Endothelial cell of hepatic sinusoid (primary cell): Measurements from ENCODE around the gene C1QTNF5.

Experiments used
- in situ Hi-C: cut with HindIII; loops from 2 replicates; pipeline ENCODE4 v1.10.0; 2017; ENCODE audit warnings: low sequenced_read_pairs

C1QTNF5 gene

DNA sequence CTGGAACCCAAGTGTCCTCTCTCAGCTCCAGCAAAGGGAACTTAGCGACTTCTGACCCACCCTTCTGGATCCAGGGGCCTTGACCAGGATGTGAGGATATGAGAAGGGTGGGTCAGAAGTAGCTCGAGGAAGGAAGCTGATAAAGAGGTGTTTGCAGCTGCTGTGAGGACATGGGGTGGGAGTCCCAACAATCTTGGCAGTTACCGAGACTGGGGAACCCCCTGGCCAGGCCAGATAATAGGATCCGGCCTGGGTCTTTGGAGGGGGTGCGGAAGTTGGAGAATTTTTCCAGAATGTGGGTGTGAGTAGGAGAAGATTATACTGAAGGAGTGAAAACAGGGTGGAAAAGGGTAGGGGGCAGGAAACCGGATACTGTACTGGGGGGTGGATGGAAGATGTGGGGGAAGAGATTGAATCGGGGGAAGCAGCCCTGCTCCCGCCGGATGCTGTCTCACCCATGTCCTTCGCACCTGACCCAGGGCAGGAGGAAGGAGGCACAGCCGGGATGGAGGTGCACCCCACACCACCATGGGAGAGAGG, 20.9 kb downstream of the C1QTNF5 start:
- in situ Hi-C loops = no loop called here

DNA sequence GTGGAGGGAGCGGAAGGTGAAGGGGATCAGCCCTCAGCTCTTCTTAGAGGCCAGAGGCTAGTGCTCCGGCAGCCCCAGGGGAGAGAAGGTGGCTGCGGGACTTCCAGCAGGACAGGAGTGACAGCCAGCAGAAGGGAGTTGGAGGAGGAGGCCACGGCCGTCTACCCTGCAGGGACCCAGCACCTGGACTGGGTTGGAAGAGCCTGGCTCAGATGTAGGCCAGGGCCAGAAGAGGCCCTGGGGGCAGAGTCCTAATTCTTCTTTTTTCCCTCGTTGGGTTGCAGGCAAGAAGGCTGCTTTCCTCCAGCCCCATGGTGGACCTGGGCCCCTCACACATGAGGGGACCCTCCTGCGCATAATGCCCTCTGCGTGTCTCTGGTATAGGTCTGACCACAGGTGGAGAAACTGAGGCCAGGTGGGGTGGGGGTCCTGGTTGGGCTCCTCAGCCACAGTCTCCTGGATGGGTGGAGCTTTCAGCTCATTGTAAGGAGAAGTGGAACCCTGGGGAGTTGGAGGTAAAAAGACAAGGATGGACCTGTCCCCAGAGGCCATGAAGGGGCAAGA, 21.5 kb downstream of the C1QTNF5 start:
- in situ Hi-C loops = no loop called here

DNA sequence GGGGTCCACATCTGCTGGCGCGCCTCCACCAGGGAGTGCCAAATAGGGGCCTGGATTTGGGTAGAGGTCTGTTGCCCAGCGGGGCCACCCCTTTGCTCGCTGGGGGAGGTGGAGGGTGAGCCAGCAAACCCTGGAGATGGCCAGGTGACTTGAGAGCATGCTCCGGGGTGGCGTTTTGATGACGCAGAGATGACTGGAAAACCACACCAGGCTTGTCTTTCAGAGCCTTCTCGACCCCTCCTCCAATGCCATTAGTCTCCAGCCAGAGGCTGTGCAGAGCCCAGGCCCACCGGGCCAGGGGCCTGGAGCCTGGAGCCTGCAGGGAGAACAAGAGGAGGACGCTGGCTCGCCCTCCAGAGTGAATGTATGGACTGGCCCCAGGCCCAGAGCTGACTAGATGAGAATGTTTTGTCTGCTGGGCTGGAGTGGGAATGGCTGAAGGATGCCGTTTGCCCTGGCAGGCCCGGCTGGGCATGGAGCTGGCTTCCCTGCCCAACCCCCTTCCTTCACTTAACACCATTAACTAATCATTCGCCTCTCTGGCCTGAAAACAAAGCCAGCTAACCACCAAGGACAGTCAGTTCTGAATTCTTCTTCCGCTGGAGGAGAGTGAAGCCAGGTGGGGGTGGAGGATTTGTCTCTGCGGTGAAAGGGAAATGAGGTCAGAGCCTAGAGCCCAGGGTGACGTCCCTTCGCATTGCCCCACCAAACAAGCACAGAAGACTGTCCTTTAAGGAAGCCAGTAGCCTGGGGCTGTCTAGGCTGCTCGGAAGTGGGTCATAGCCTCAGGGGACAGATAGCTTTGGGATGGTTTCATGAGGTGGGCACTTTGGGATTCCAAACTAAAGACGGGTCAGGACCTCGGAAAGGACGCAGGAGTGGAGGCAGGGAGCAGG, 22.2 kb downstream of the C1QTNF5 start:
- in situ Hi-C loops = no loop called here

DNA sequence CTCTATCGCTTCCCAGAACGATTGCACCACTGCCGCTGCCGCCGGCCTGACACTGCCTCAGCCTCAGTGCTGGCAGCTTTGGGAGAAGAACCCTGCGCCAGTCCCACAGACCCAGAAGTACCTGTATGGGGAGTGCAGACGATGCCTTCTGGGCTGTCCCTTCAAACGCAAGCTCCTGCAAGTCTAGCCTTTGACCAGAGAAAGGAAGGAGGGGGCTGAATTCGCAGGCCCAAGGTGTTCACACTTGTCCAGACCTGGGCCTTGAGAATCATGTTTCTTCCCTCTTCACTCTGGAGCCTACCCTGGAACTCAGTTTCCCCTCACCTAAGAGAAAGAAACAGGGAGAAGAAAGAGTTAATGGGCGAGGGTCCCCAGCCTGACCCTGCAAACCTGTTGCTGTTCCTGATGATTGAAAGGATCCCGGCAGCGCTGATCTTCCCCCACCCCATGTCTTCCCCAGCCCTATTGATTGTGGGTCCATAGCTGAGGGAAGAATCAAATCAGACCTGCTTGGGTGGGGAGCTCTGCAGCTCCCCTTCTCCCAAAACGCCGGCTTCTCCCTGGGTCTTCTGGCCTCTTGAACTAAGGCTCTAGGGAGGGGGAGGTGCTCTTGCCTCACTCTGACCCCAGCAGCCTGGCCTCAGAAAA, 23.0 kb downstream of the C1QTNF5 start:
- in situ Hi-C loops = no loop called here

DNA sequence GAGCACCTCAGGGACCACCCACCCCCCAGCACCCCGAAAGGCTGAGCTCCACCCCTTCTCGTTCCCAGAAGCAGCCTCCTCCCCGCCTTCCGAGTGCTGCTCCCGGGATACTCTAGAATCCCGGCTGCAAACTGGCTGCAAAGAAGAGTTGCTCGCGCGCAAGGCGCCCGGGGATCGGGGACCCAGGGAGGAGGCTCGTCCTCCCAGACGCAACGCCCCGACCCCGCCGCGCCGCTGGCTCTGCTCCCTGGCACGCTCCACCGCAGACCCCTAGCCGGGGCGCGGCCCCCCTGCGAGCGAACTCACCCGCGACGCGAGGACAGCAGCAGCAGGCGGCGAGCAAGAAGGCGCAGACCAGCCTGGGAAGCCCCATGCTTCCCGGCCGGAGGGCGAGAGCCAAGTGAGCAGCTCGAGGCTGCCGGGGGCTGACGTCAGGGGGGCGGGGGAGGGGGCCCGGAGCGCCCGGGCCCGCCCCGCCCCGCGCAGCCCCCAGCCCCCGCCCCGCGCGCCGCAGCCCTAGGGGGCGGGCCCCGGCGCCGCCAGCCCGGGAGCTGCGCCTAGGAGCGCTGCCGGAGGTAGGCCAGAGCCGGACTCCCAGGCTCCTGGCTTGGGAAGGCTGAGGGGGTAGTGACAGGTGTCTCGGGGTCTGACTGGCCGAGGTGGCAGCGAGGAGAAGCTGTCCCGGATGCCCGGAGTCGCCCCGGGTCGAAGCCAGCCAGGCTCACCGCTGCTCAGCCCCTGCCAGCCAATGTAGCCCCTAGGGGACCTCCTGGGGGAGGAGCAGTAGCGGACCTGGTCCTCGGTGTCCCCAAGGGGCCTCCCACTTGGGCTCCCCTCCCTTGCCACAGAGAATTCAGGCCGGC, 23.7 kb downstream of the C1QTNF5 start, which contains the start of gene MCAM:
Gene MCAM, minus strand, starts transcription at position 402 of the 863 bp plus-strand sequence. Its CDS starts 29 bp downstream, at position 373.
- in situ Hi-C loops = no loop called here

DNA sequence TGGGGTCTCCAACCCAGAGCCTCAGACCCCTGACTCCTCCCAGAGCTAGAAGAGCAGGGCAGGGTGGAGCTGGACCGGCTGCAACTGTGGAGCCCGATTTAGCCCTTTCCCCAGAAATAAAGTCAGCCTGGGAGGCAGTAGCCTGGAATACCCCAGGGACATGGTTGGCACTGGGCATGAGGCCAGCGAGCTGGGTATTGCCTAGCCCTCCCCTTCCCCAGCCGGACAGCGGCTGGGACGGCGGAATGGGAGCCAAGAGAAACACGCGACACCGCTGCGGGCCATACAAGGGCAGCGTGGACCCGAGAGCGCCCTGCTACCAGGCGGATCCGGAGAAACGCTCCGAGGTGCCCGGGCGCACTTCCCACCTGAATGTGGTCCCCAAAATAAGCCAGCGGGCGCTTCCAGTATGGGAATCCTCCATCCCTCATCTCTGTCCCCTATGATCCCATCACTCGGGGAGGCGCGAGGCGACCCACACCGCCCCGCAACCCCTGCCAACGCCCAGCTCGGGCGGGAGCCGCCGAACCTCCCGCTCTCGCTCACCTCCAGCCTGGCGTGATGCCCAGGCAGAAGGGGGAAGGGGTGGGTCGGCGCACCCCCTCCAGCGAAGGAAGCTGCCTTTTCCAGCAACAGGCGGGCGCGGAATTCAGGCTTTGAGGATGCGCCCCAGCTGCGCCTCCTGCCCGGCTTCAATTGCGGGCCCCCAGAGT, 24.5 kb downstream of the C1QTNF5 start:
- in situ Hi-C loops = no loop called here

DNA sequence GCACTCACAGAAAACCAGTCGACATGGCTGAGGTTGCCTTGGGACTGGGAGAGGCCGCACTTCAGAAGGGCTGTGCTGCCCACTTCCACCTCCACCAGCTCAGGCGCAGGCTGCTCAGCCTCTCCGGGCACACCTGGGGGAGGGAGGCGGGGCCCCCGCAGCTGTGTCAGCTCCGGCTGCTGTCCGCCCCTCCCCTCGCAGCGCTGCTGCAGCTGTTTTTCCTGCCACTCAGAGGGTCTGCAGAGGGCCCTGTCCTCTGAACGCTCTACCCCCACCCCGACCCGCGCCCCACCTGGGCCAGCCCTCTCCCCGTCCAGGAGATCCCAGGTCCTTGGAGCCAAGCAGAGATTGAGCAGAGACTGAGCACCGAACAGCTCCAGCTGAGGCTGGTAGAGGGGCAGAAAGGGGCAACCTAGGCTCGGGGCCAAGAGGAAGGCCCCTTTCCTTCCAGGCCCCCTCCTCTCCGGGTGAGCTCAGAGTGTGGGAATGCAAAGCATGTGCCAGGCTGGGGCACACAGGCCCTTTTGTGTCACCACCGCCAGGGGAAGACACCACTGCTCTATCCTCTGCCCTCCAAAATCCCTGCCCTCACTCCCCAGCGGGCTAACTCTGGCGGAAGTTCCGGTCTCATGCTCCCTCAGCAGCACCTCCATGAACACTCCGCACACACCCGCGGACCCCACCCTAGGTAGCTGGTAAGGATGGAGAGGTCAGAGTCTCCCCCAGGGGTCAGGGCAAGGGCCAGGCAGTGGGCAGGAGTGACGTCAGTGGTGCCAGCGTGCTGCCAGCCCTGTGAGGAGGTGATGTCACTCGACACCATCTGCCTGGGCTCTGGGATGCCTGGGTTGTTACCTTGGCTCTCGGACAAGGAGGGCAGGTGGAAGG, 25.3 kb downstream of the C1QTNF5 start:
- in situ Hi-C loops = no loop called here

DNA sequence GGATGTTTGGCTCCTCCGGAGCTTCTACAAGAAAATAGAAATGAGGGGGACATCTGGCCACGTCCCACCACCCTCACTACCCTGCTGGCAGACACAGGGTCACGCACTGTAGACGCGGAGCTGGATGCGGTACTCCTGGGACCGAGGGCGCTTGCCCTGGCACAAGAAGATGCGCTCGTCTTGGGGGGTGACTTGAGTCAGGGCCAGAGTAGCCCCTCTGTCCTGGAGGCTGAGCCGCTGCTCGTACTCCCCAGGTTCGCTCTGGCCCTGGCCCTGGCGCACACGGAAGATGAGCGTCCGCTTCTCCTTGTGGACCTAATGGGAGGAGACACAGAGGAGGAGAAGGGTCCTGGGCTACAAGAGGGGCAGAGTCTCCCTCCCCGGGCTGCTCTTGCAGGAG, 26.0 kb downstream of the C1QTNF5 start:
- in situ Hi-C loops = no loop called here

DNA sequence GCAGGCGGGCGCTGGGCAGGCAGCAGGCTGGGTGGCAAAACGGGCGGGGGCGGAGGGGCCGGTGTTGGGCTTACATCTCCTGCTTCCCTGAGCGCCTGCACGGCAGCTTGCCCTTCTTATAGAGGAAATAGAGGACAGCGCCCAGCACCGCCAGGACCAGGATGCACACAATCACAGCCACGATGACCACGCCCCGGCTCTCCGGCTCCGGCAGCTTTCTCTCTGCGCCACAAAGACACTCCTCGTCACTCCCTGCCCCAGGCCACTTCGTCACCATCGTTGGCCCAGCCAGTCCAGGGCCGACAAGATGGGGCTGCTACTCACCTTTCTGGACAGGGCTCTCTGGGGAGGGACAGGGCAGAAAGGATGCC, 30.0 kb downstream of the C1QTNF5 start:
- in situ Hi-C loops = no loop called here

DNA sequence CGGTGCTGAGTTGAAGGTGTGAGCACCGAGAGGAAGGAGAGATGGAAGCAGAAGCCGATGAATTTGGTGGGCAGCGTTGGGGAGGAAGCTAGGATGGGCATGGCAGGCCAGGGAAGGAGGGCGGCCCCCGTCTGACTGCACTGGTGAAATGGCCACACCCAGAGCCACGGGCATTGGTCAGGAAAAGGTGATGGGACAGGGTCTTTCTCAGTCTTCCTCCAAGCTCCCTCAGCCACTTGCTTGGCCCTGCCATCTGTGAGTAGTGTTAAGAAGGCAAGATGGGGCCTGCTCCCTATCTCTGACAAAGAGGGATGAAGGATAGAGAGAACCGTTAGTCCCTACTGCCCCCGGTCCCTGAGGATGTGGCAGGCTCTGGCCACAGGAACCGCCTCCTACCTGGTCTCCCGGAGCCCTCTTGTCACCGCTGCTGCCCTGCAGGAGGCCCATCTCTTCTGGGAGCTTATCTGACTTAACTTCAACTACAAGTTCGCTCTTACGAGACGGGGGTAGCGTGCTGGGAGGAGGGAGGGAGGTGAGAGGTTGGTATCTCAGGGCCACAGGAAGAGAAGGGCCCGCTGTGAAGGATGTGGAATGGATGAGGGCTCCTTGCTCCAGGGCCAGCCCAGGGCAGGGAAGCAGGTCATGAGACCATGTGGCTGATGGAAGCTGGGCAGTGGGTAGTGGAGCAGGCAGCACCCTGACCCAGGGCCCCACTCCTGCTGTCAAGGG, 30.6 kb downstream of the C1QTNF5 start:
- in situ Hi-C loops = loop anchor here (10.0 kb wide), 1 partner anchor 175 kb away; no protein-coding TSS in a partner anchor

DNA sequence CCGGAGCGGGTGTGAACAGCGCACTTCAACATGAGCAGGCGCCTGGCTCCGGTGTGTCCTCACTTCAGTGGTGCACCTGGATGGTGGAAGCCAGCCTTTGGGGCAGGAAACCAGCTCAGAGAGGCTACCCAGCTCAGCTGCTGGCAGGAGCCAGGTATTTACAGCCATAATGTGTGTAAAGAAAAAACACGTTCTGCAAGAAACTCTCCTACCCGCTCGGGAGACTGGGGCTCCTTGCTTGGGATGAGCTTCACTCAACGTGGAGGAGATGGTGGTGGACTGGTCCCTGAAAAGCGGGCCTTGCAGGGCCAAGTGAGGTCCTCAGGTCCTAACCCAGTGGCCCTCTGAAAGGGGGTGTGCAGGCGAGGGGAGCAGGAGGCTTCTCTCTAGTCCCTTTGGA, 31.3 kb downstream of the C1QTNF5 start:
- in situ Hi-C loops = loop anchor here (10.0 kb wide), 1 partner anchor 175 kb away; no protein-coding TSS in a partner anchor

DNA sequence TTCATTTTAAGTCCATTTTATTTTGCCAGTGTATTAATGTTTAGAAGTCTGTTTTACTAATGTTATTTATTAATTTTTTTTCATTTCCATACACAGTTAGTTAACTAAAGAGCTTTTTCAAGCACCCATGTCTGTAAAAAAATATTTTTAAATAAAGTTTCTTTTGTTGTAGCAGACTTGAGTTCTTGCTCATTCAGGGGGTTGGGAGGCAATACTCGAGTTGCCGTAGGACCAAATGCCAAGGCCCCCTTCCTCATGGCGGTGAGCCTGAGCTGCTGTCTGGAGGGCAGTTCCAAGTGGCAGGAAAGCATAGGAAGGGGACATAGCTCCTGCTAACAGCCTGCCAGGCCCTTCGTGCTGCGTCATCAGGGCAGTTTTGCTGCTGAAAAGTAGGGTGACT, 32.7 kb downstream of the C1QTNF5 start:
- in situ Hi-C loops = loop anchor here (10.0 kb wide), 1 partner anchor 173 kb away; no protein-coding TSS in a partner anchor

DNA sequence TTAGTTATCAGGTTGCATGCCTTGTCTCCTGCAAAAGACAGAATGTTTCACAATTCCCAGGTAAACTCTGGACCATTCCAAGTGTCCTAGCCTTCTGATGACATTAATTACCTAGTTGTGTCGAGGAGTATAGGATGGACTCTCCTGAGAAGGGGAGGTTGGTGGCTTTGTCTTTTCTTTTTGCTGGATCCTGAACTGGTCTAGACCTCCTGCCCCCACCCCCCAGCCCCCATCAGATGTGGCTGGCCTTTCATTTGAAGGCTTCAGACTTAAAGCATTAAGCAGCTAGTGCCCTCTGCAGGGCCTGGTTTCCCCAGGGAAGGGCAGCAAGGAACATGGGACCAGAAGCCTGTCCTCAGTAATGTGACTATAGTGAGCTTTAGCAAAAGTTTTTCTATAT, 33.5 kb downstream of the C1QTNF5 start:
- in situ Hi-C loops = loop anchor here (10.0 kb wide), 1 partner anchor 172 kb away; no protein-coding TSS in a partner anchor

DNA sequence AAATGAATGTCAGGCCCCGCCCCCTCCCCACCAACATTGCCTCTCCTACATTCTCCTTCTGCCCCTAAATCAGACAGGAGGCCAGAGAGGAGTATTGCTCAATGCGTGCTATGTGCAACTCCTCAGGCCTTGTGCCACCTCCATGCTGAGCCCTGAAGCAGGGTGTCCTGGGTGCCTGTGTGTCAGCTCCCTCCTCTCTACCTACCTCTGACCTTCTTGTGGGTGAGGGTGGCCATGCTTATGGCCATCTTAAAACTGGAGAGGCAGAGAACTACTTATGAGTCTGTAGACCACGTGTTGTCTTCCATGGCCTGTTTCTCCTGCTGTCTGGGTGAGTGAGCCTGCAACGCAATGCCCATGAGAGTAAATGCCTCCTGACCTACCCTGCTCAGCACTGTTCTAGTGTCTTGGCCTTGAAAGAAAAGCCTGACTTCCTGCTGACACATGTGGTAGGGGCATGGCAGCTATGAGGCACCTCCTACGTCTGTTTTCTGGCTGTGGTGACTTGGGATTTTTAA, 34.3 kb downstream of the C1QTNF5 start:
- in situ Hi-C loops = loop anchor here (10.0 kb wide), 1 partner anchor 172 kb away; no protein-coding TSS in a partner anchor

DNA sequence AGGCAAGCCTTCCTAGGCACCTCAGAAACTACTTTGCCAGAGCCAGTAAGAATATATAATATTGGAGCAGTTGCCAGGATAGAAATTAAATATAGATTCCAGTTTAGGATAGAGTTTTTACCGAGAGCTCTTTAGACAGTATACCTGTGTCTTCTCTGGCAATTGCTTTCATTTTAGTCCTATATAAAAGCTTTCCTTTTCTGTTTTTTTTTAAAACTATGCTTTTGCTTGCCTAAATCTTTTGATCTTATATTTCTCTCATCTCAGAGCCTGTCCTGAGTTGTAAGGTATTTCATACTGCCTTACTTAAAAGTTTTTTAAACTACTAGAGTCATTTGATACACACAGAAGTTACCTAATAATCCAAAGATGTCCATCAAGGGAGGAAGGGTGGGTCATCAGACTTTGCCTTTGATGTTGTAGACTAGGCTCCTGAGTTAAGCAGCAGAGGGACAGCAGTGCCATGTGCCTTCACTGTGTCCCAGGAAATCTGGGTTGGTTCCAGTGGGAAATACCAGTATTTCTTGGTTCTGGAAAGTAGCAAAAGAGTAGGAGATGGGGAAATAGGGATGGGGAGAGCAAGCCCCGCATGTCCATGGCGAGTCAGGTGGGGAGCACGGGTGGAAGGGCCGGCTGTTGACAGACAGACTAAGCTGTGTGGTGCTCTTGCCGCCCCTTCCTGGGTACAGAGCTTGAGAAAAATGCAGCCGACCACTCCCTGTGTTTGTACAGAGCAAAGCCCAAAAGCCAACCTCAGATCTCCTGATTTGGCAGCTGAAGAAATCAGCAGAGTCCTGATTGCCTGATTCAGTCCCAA, 34.9 kb downstream of the C1QTNF5 start:
- in situ Hi-C loops = loop anchor here (10.0 kb wide), 1 partner anchor 171 kb away; no protein-coding TSS in a partner anchor

DNA sequence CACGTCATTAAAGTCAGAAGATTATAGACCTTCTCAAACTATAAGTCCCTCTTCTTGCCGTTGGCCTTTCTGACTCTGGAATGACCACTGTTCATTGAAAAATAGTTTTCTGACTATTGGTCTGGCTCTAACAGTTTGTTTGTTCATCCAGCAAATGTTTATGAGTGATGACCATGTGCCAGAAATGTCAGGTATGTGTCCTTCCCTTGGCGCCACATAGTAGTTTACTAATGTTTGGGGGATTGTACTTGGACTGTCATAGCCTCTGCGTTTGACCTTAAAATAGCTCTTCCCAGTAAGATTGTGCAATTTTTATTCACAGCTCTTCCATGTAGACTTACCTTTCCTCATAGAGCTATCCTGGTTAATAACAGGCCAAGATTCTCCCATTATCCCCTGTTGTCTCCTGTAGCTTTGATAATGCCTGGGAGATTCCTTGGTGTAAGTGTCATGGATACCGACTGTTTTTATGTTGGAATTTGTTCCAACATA, 37.4 kb downstream of the C1QTNF5 start:
- in situ Hi-C loops = loop anchor here (10.0 kb wide), 1 partner anchor 168 kb away; no protein-coding TSS in a partner anchor
